CD4-positive, alpha-beta T cell treated with Interleukin-4 for 4 hours (primary cell): ENCODE measurements around the gene RNF19B.
"Not testable (repeated sequence)": the region's sequence is repeated elsewhere in the genome, so short reads cannot be mapped to it uniquely, and the experiment has no call there.

Experiments used
- DNase-seq: peaks from one replicate; pipeline ENCODE4 v3.0.0-alpha.2; 2020

Gene RNF19B

GRCh38 chr1:32928285-32928684 lies 36.3 kb downstream of the RNF19B start:
- no peak for DNase-seq

GRCh38 chr1:32927441-32927840 lies 37.2 kb downstream of the RNF19B start:
- DNase-seq = no peak

- no peak for DNase-seq
Observed at GRCh38 chr1:32926562-32926961, 38.0 kb downstream of the RNF19B start.

GRCh38 chr1:32925403-32926162 lies 39.0 kb downstream of the RNF19B start:
- no peak for DNase-seq

- no peak for DNase-seq
Observed at GRCh38 chr1:32924881-32925344, 39.7 kb downstream of the RNF19B start.

GRCh38 chr1:32920833-32921232 lies 43.8 kb downstream of the RNF19B start:
- DNase-seq = no peak

GRCh38 chr1:32919811-32920733 lies 44.5 kb downstream of the RNF19B start:
- DNase-seq = no peak

- no peak for DNase-seq
Observed at GRCh38 chr1:32918179-32918578, 46.4 kb downstream of the RNF19B start.

GRCh38 chr1:32917521-32917920 lies 47.1 kb downstream of the RNF19B start:
- DNase-seq = no peak

GRCh38 chr1:32915766-32916706 lies 48.6 kb downstream of the RNF19B start:
- no peak for DNase-seq

GRCh38 chr1:32910319-32910718 lies 54.3 kb downstream of the RNF19B start:
- no peak for DNase-seq

GRCh38 chr1:32907435-32907834 lies 57.2 kb downstream of the RNF19B start:
- DNase-seq = no peak

- DNase-seq = no peak
Observed at GRCh38 chr1:32906654-32907053, 58.0 kb downstream of the RNF19B start.

- DNase-seq = not testable (repeated sequence)
Observed at GRCh38 chr1:32905588-32905987, 59.0 kb downstream of the RNF19B start.

GRCh38 chr1:32904797-32905196 lies 59.8 kb downstream of the RNF19B start:
- DNase-seq = no peak

- DNase-seq = no peak
Observed at GRCh38 chr1:32903991-32904785, 60.4 kb downstream of the RNF19B start.

GRCh38 chr1:32902535-32902920 lies 62.1 kb downstream of the RNF19B start:
- no peak for DNase-seq

- DNase-seq = no peak
Observed at GRCh38 chr1:32901823-32902534, 62.6 kb downstream of the RNF19B start.

GRCh38 chr1:32900956-32901822 lies 63.4 kb downstream of the RNF19B start, which contains the start of gene TMEM54:
TSS of gene TMEM54 (minus strand) at chr1:32901389. CDS start at chr1:32901238, 151 bp downstream.
- DNase-seq = no peak

- DNase-seq = no peak
Observed at GRCh38 chr1:32900371-32900955, 64.1 kb downstream of the RNF19B start.
